ENCODE measurements around the gene TBX4. TPM values are rescaled to one million over a fixed set of nuclear protein-coding genes. Genes with fewer than 3 reads are reported as not detected.
"Not testable (repeated sequence)": the region's sequence is repeated elsewhere in the genome, so short reads cannot be mapped to it uniquely, and the experiment has no call there.

Gene TBX4
- total and polyA plus RNA-seq, 2 experiments from 2014 or later, result not detected

- Histone ChIP-seq H3K9me2 (ENCODE audit: insufficient read depth) (no peaks in the 10 kb centered on the region), H3K4me1 (ENCODE audit: insufficient read depth) (no peaks in the 10 kb centered on the region), H4K20me1 (replicated peaks; ENCODE audit: insufficient read depth) (no peaks in the 10 kb centered on the region), H3K27ac (ENCODE audit: low read depth) (no peak overlapping the region), H3K4me2 (no peak overlapping the region), H3F3A (replicated peaks; ENCODE audit: low read depth) (no peaks in the 10 kb centered on the region), H2AFZ (no peak overlapping the region), H3K27me3 (ENCODE audit: insufficient read depth) (no peaks in the 10 kb centered on the region), H3K4me3 (no peak overlapping the region), H3K36me3 (ENCODE audit: insufficient read depth) (no peaks in the 10 kb centered on the region), H3K79me2 (replicated peaks; ENCODE audit: insufficient read depth) (no peaks in the 10 kb centered on the region)
- Mint-ChIP-seq H3K4me1 (no peaks in the 10 kb centered on the region), H3K9me3 (no peaks in the 10 kb centered on the region), H3K27me3 (ENCODE audit: insufficient read depth, low read depth, poor library complexity) (no peaks in the 10 kb centered on the region), H3K27ac (no peak overlapping the region), H3K36me3 (ENCODE audit: low read depth) (no peaks in the 10 kb centered on the region), H3K4me3 (no peak overlapping the region)
- DNase-seq (ENCODE audit: low spot score) (no peak), ATAC-seq (no peak)
- no peak for TF ChIP-seq ZNF331 (CRISPR knock-in tag; IDR thresholded peaks at IDR 0.05; ENCODE audit: low read depth)
- TF ChIP-seq STAT1 (IDR thresholded peaks at IDR 0.05; ENCODE audit: unreplicated experiment), result no peak
- TF ChIP-seq CREB1 (CRISPR knock-in tag; IDR thresholded peaks at IDR 0.05; ENCODE audit: low read depth), result no peak
- no peak for TF ChIP-seq EZH2 (IDR thresholded peaks at IDR 0.05; ENCODE audit: low read depth, unreplicated experiment)
- TF ChIP-seq NANOG (IDR thresholded peaks at IDR 0.05; ENCODE audit: borderline replicate concordance), result no peak
- no peak for TF ChIP-seq EZH2phosphoT487 (IDR thresholded peaks at IDR 0.05; ENCODE audit: unreplicated experiment)
- TF ChIP-seq ZNF114 (CRISPR knock-in tag; IDR thresholded peaks at IDR 0.05), result no peak
- no peak for TF ChIP-seq REST (IDR thresholded peaks at IDR 0.05; ENCODE audit: unreplicated experiment)
Observed at GRCh38 chr17:61524319-61524718, 72.1 kb downstream of the TBX4 start.

- not testable (repeated sequence) for H4K20me1 ChIP-seq (replicated peaks; ENCODE audit: insufficient read depth); ATAC-seq; DNase-seq (ENCODE audit: low spot score); H3K36me3 ChIP-seq (ENCODE audit: insufficient read depth); H3K4me1 ChIP-seq (ENCODE audit: insufficient read depth); H3K4me1 Mint-ChIP-seq; H3K4me3 ChIP-seq; H2AFZ ChIP-seq; H3K27me3 Mint-ChIP-seq (ENCODE audit: insufficient read depth, low read depth, poor library complexity); H3K27ac ChIP-seq (ENCODE audit: low read depth); H3K79me2 ChIP-seq (replicated peaks; ENCODE audit: insufficient read depth); H3K9me2 ChIP-seq (ENCODE audit: insufficient read depth); H3K4me3 Mint-ChIP-seq; H3F3A ChIP-seq (replicated peaks; ENCODE audit: low read depth); H3K4me2 ChIP-seq; H3K27ac Mint-ChIP-seq; H3K27me3 ChIP-seq (ENCODE audit: insufficient read depth); H3K36me3 Mint-ChIP-seq (ENCODE audit: low read depth); H3K9me3 Mint-ChIP-seq
Observed at GRCh38 chr17:61527441-61527840, 75.2 kb downstream of the TBX4 start.

- H2AFZ ChIP-seq, result no peak overlapping the region
- no peaks in the 10 kb centered on the region for H3K27me3 ChIP-seq (ENCODE audit: insufficient read depth)
- H3K4me2 ChIP-seq, result no peak overlapping the region
- no peak overlapping the region for H3K4me3 ChIP-seq
- no peak for DNase-seq (ENCODE audit: low spot score)
- Mint-ChIP-seq H3K27ac (no peak overlapping the region), H3K36me3 (ENCODE audit: low read depth) (no peaks in the 10 kb centered on the region), H3K4me1 (peaks cover 3% of the 10 kb centered on the region; the same call in 1 of the 3 replicates), H3K4me3 (no peak overlapping the region), H3K9me3 (no peaks in the 10 kb centered on the region), H3K27me3 (ENCODE audit: insufficient read depth, low read depth, poor library complexity) (no peaks in the 10 kb centered on the region)
- no peaks in the 10 kb centered on the region for H4K20me1 ChIP-seq (replicated peaks; ENCODE audit: insufficient read depth)
- no peak for TF ChIP-seq NANOG (IDR thresholded peaks at IDR 0.05; ENCODE audit: borderline replicate concordance)
- no peak for TF ChIP-seq REST (IDR thresholded peaks at IDR 0.05; ENCODE audit: unreplicated experiment)
- no peak for TF ChIP-seq JUNB (IDR thresholded peaks at IDR 0.05; ENCODE audit: unreplicated experiment)
- H3F3A ChIP-seq (replicated peaks; ENCODE audit: low read depth), result no peaks in the 10 kb centered on the region
- ATAC-seq, result no peak
- H3K79me2 ChIP-seq (replicated peaks; ENCODE audit: insufficient read depth), result no peaks in the 10 kb centered on the region
- H3K4me1 ChIP-seq (ENCODE audit: insufficient read depth), result no peaks in the 10 kb centered on the region
- no peaks in the 10 kb centered on the region for H3K9me2 ChIP-seq (ENCODE audit: insufficient read depth)
- no peaks in the 10 kb centered on the region for H3K36me3 ChIP-seq (ENCODE audit: insufficient read depth)
- no peak overlapping the region for H3K27ac ChIP-seq (ENCODE audit: low read depth)
Observed at GRCh38 chr17:61528171-61528570, 75.9 kb downstream of the TBX4 start.

Measured in GM23338 (cell line).